Hindlimb muscle (tissue), 1 donor: ENCODE measurements around the gene SMCHD1. TPM values are rescaled to one million over a fixed set of nuclear protein-coding genes. Genes with fewer than 3 reads are reported as not detected.

Experiments
- DNase-seq: peaks from one replicate; pipeline ENCODE4 v3.0.0-alpha.2; 2013
- polyA plus RNA-seq: library from polyadenylated mRNA; unstranded; fragments of 120-200 nt; gene quantifications from one replicate; pipeline ENCODE4 v1.2.1, GENCODE V29; 2013; ENCODE audit not compliant: insufficient read length

SMCHD1 gene
- polyA plus RNA-seq = 33.0 TPM

- peak; percentile 90 for DNase-seq
Observed at GRCh38 chr18:2655178-2655953, at the start of gene SMCHD1. SMCHD1 (plus strand) TSS chr18:2655726; CDS start chr18:2656076, 350 bp downstream.

GRCh38 chr18:2606335-2606734 lies 49.2 kb upstream of the SMCHD1 start:
- DNase-seq = no peak

GRCh38 chr18:2609604-2610003 lies 45.9 kb upstream of the SMCHD1 start:
- DNase-seq = no peak

- no peak for DNase-seq
Observed at GRCh38 chr18:2610549-2610948, 45.0 kb upstream of the SMCHD1 start.

GRCh38 chr18:2612996-2613395 lies 42.5 kb upstream of the SMCHD1 start:
- DNase-seq = no peak

- DNase-seq = no peak
Observed at GRCh38 chr18:2617401-2617998, 38.0 kb upstream of the SMCHD1 start.

- no peak for DNase-seq
Observed at GRCh38 chr18:2618009-2618408, 37.5 kb upstream of the SMCHD1 start.

- DNase-seq = no peak
Observed at GRCh38 chr18:2625217-2625616, 30.3 kb upstream of the SMCHD1 start.

- DNase-seq = no peak
Observed at GRCh38 chr18:2627821-2628276, 27.7 kb upstream of the SMCHD1 start.

GRCh38 chr18:2629003-2629402 lies 26.5 kb upstream of the SMCHD1 start:
- DNase-seq = no peak

- no peak for DNase-seq
Observed at GRCh38 chr18:2635586-2635985, 19.9 kb upstream of the SMCHD1 start.

GRCh38 chr18:2636126-2636631 lies 19.3 kb upstream of the SMCHD1 start:
- peak; percentile 6 for DNase-seq

GRCh38 chr18:2641638-2642037 lies 13.9 kb upstream of the SMCHD1 start:
- peak; percentile 40 for DNase-seq

GRCh38 chr18:2642771-2643170 lies 12.8 kb upstream of the SMCHD1 start:
- DNase-seq = no peak

GRCh38 chr18:2644535-2644934 lies 11.0 kb upstream of the SMCHD1 start:
- DNase-seq = no peak

- DNase-seq = no peak
Observed at GRCh38 chr18:2651981-2652380, 3.5 kb upstream of the SMCHD1 start.

- DNase-seq = no peak
Observed at GRCh38 chr18:2653467-2653866, 2.1 kb upstream of the SMCHD1 start.

- no peak for DNase-seq
Observed at GRCh38 chr18:2654169-2654927, 1.2 kb upstream of the SMCHD1 start.

- no peak for DNase-seq
Observed at GRCh38 chr18:2654928-2655177, 673 bp upstream of the SMCHD1 start.

GRCh38 chr18:2655954-2656236 lies 369 bp downstream of the SMCHD1 start:
- DNase-seq = no peak

GRCh38 chr18:2656237-2656980 lies 883 bp downstream of the SMCHD1 start:
- peak; percentile 43 for DNase-seq

- DNase-seq = no peak
Observed at GRCh38 chr18:2656981-2657512, 1.5 kb downstream of the SMCHD1 start.
